ENCODE results near the gene FSD1.

The FSD1 gene

GRCh38 chr19:4367336-4367723 is 62.9 kb downstream of the FSD1 start:
- Histone ChIP-seq H4K20me1 (peaks cover 76% of the 10 kb centered on the region), H3K9ac (peak overlapping the region; percentile 39; the same call in 1 of the 2 replicates), H3K27ac (peak overlapping the region; percentile 73), H3K27me3 (no peaks in the 10 kb centered on the region), H3K4me2 (peak overlapping the region; percentile 100), H3K4me3 (no peak overlapping the region), H3K4me1 (peaks cover 74% of the 10 kb centered on the region), H3K36me3 (peaks cover 53% of the 10 kb centered on the region), H3K9me3 (no peaks in the 10 kb centered on the region)
- no peak for TF ChIP-seq Cebpa-rat (IDR thresholded peaks at IDR 0.05)

- H3K27me3 ChIP-seq = no peaks in the 10 kb centered on the region
- H3K27ac ChIP-seq = peak overlapping the region; percentile 73
- peaks cover 80% of the 10 kb centered on the region for H4K20me1 ChIP-seq
- peaks cover 49% of the 10 kb centered on the region for H3K36me3 ChIP-seq
- peaks cover 78% of the 10 kb centered on the region for H3K4me1 ChIP-seq
- no peaks in the 10 kb centered on the region for H3K9me3 ChIP-seq
- TF ChIP-seq Cebpa-rat (IDR thresholded peaks at IDR 0.05) = no peak
- peak overlapping the region; percentile 39; the same call in 1 of the 2 replicates for H3K9ac ChIP-seq
- H3K4me2 ChIP-seq = peak overlapping the region; percentile 100
- no peak overlapping the region; the same call in 1 of the 2 replicates for H3K4me3 ChIP-seq
Measured at GRCh38 chr19:4367781-4368127, 63.4 kb downstream of the FSD1 start.

- no peaks in the 10 kb centered on the region for H3K9me3 ChIP-seq
- no peak overlapping the region; the same call in 1 of the 2 replicates for H3K4me3 ChIP-seq
- H3K27ac ChIP-seq = peak overlapping the region; percentile 73
- peak overlapping the region; percentile 39 for H3K9ac ChIP-seq
- peaks cover 83% of the 10 kb centered on the region for H3K4me1 ChIP-seq
- H3K4me2 ChIP-seq = peak overlapping the region; percentile 100
- H3K27me3 ChIP-seq = no peaks in the 10 kb centered on the region
- TF ChIP-seq Cebpa-rat (IDR thresholded peaks at IDR 0.05) = no peak
- H3K36me3 ChIP-seq = peaks cover 44% of the 10 kb centered on the region
- peaks cover 85% of the 10 kb centered on the region for H4K20me1 ChIP-seq
Measured at GRCh38 chr19:4368128-4368820, 63.9 kb downstream of the FSD1 start.

- Histone ChIP-seq H3K36me3 (peaks cover 34% of the 10 kb centered on the region), H3K9ac (peak overlapping the region; percentile 74), H4K20me1 (peaks cover 91% of the 10 kb centered on the region), H3K27me3 (no peaks in the 10 kb centered on the region), H3K9me3 (no peaks in the 10 kb centered on the region), H3K4me3 (peak overlapping the region; percentile 58), H3K4me1 (peaks cover 93% of the 10 kb centered on the region), H3K27ac (peak overlapping the region; percentile 87), H3K4me2 (peak overlapping the region; percentile 100)
- TF ChIP-seq Cebpa-rat (IDR thresholded peaks at IDR 0.05) = no peak
Measured at GRCh38 chr19:4369109-4369887, 64.9 kb downstream of the FSD1 start.

- Histone ChIP-seq H3K4me2 (peak overlapping the region; percentile 100), H3K27me3 (no peaks in the 10 kb centered on the region), H3K9me3 (no peaks in the 10 kb centered on the region), H3K36me3 (peaks cover 30% of the 10 kb centered on the region), H3K4me3 (peak overlapping the region; percentile 58), H3K4me1 (peaks cover 99% of the 10 kb centered on the region), H4K20me1 (peaks cover 96% of the 10 kb centered on the region), H3K9ac (peak overlapping the region; percentile 74), H3K27ac (peak overlapping the region; percentile 87)
- no peak for TF ChIP-seq Cebpa-rat (IDR thresholded peaks at IDR 0.05)
Measured at GRCh38 chr19:4369888-4370260, 65.5 kb downstream of the FSD1 start.

DNA sequence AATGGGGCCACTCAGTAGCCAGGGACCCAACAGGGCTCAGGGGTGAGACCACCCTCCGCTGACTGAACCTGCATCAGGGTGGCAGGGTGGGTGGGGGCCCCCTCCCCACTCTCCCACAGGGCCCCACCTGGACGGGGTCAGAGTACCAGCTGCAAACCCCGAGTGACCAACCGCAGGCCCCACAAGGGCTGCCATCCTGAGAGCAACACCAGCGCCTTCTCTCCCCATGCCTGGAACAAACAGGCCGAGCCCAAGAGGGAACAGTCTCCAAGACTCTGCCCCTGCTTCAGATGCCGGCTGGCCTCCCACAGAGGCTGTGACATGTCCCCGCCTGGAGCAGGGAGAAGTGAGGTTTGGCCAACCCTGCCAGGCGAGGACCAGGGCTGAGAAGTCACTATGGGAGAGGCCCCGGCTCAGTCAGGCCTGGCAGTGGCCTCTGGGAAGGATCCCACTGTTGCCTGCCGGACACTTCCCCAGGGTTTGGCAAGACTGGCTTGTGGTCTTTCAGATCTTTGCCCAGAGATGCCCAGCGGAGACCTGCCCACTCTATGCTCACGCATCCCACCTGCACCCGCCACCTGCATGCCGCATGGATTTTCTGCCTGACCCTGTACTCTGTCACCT is 66.1 kb downstream of the FSD1 start:
- Histone ChIP-seq H3K4me3 (peak overlapping the region; percentile 58; the same call in 1 of the 2 replicates), H3K4me2 (peak overlapping the region; percentile 100), H4K20me1 (peaks cover 98% of the 10 kb centered on the region), H3K9ac (peak overlapping the region; percentile 74), H3K27ac (peak overlapping the region; percentile 87), H3K27me3 (no peaks in the 10 kb centered on the region), H3K4me1 (peaks cover 99% of the 10 kb centered on the region), H3K36me3 (peaks cover 24% of the 10 kb centered on the region), H3K9me3 (no peaks in the 10 kb centered on the region)
- TF ChIP-seq Cebpa-rat (IDR thresholded peaks at IDR 0.05) = no peak

GRCh38 chr19:4371247-4372164 is 67.1 kb downstream of the FSD1 start:
- Histone ChIP-seq H3K4me3 (no peak overlapping the region), H3K9ac (peak overlapping the region; percentile 74), H3K27ac (peak overlapping the region; percentile 87), H3K4me2 (peak overlapping the region; percentile 100), H3K9me3 (no peaks in the 10 kb centered on the region), H4K20me1 (peaks cover 98% of the 10 kb centered on the region), H3K4me1 (peaks cover 99% of the 10 kb centered on the region), H3K27me3 (no peaks in the 10 kb centered on the region), H3K36me3 (peaks cover 14% of the 10 kb centered on the region)
- no peak for TF ChIP-seq Cebpa-rat (IDR thresholded peaks at IDR 0.05)

GRCh38 chr19:4372165-4373012 is 68.0 kb downstream of the FSD1 start:
- TF ChIP-seq Cebpa-rat (IDR thresholded peaks at IDR 0.05) = no peak
- H4K20me1 ChIP-seq = peaks cover 100% of the 10 kb centered on the region
- no peak overlapping the region for H3K4me3 ChIP-seq
- H3K4me2 ChIP-seq = peak overlapping the region; percentile 100
- no peak overlapping the region; the same call in 1 of the 2 replicates for H3K27ac ChIP-seq
- no peaks in the 10 kb centered on the region for H3K9me3 ChIP-seq
- peaks cover 100% of the 10 kb centered on the region for H3K4me1 ChIP-seq
- peak overlapping the region; percentile 74 for H3K9ac ChIP-seq
- no peaks in the 10 kb centered on the region for H3K27me3 ChIP-seq
- peaks cover 8% of the 10 kb centered on the region; the same call in 1 of the 2 replicates for H3K36me3 ChIP-seq

All from BLaER1 (cell line).